ENCODE results near the gene CYLD. TPM values are rescaled to one million over a fixed set of nuclear protein-coding genes. Genes with fewer than 3 reads are reported as not detected.

Gene CYLD
- polyA plus RNA-seq, 1 experiment, result 27.8 TPM

DNA sequence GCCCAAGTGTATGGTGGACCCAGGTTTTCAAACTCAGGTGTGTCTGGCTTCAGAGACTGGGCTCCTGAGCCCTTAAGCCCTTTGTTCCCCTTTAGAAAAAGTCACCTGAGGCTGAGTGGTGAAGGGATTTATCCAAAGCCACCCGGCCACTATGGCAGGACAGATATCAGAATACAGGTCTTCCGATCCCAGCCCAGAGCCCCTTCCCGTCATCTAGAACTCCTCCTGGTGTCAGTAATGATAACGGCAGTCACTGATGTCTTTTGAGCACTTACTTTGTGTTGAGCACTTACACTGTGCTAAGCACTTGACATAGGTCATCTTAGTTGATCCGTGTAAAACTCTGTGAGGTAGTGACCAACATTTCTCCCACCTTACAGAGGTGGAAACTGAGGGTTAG, 31.9 kb upstream of the CYLD start:
- ChIA-PET POLR2A (no interaction called here), CTCF (no interaction called here)
- H3K9me3 ChIP-seq (ENCODE audit: control insufficient read depth, insufficient read depth, low read length), result no peaks in the 10 kb centered on the region; the same call in 1 of the 2 replicates
- TF ChIP-seq, protein P1, sequence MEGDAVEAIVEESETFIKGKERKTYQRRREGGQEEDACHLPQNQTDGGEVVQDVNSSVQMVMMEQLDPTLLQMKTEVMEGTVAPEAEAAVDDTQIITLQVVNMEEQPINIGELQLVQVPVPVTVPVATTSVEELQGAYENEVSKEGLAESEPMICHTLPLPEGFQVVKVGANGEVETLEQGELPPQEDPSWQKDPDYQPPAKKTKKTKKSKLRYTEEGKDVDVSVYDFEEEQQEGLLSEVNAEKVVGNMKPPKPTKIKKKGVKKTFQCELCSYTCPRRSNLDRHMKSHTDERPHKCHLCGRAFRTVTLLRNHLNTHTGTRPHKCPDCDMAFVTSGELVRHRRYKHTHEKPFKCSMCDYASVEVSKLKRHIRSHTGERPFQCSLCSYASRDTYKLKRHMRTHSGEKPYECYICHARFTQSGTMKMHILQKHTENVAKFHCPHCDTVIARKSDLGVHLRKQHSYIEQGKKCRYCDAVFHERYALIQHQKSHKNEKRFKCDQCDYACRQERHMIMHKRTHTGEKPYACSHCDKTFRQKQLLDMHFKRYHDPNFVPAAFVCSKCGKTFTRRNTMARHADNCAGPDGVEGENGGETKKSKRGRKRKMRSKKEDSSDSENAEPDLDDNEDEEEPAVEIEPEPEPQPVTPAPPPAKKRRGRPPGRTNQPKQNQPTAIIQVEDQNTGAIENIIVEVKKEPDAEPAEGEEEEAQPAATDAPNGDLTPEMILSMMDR (IDR thresholded peaks at IDR 0.05; ENCODE audit: low read depth, low read length), result no peak
- peaks cover 4% of the 10 kb centered on the region for H3K27me3 ChIP-seq (ENCODE audit: control insufficient read depth, insufficient read depth, low read length)
- no peak overlapping the region for H3K27ac ChIP-seq (ENCODE audit: low read depth, low read length)
- DNase-seq (ENCODE audit: low read depth, low spot score), result no peak
- no peak overlapping the region for H3K4me3 ChIP-seq (ENCODE audit: low read depth, low read length)

DNA sequence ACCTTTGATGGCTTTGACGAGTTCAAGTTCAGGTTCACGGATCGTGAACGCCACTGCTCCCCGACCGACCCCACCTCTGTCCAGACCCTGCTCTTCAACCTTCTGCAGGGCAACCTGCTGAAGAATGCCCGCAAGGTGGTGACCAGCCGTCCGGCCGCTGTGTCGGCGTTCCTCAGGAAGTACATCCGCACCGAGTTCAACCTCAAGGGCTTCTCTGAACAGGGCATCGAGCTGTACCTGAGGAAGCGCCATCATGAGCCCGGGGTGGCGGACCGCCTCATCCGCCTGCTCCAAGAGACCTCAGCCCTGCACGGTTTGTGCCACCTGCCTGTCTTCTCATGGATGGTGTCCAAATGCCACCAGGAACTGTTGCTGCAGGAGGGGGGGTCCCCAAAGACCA, 30.8 kb upstream of the CYLD start:
- Histone ChIP-seq H3K9me3 (ENCODE audit: control insufficient read depth, insufficient read depth, low read length) (no peaks in the 10 kb centered on the region; the same call in 1 of the 2 replicates), H3K27me3 (ENCODE audit: control insufficient read depth, insufficient read depth, low read length) (peaks cover 4% of the 10 kb centered on the region), H3K4me3 (ENCODE audit: low read depth, low read length) (no peak overlapping the region), H3K27ac (ENCODE audit: low read depth, low read length) (no peak overlapping the region)
- TF ChIP-seq, protein P1 (IDR thresholded peaks at IDR 0.05; ENCODE audit: low read depth, low read length), result no peak
- ChIA-PET POLR2A (no interaction called here), CTCF (no interaction called here)
- DNase-seq (ENCODE audit: low read depth, low spot score), result no peak

GRCh38 chr16:50711862-50712559, 29.9 kb upstream of the CYLD start:
- Histone ChIP-seq H3K4me3 (ENCODE audit: low read depth, low read length) (no peak overlapping the region), H3K9me3 (ENCODE audit: control insufficient read depth, insufficient read depth, low read length) (no peaks in the 10 kb centered on the region; the same call in 1 of the 2 replicates), H3K27ac (ENCODE audit: low read depth, low read length) (no peak overlapping the region), H3K27me3 (ENCODE audit: control insufficient read depth, insufficient read depth, low read length) (peaks cover 4% of the 10 kb centered on the region)
- POLR2A ChIA-PET, result no interaction called here
- CTCF ChIA-PET, result no interaction called here
- TF ChIP-seq, protein P1 (IDR thresholded peaks at IDR 0.05; ENCODE audit: low read depth, low read length), result no peak
- DNase-seq (ENCODE audit: low read depth, low spot score), result no peak

DNA sequence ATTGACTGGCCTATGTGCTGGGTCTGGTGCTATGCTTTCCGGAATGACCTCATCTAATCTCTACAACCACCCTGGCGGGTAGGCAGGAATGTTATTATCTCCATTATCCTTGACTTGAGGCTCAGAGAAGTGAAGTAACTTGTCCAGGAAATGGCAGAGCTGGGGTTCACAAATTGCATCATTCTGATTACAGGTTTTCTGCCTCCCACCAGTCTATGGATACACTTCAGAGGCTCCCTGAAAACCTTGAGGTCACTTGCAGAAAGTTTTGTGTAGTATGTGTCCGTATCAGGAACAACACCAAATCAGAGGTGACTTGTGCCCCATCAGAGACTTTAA, 29.4 kb upstream of the CYLD start:
- TF ChIP-seq, protein P1 (IDR thresholded peaks at IDR 0.05; ENCODE audit: low read depth, low read length), result no peak
- peaks cover 4% of the 10 kb centered on the region for H3K27me3 ChIP-seq (ENCODE audit: control insufficient read depth, insufficient read depth, low read length)
- no peak overlapping the region for H3K4me3 ChIP-seq (ENCODE audit: low read depth, low read length)
- no peak overlapping the region for H3K27ac ChIP-seq (ENCODE audit: low read depth, low read length)
- no peak for DNase-seq (ENCODE audit: low read depth, low spot score)
- H3K9me3 ChIP-seq (ENCODE audit: control insufficient read depth, insufficient read depth, low read length), result no peaks in the 10 kb centered on the region; the same call in 1 of the 2 replicates
- ChIA-PET CTCF (no interaction called here), POLR2A (no interaction called here)

DNA sequence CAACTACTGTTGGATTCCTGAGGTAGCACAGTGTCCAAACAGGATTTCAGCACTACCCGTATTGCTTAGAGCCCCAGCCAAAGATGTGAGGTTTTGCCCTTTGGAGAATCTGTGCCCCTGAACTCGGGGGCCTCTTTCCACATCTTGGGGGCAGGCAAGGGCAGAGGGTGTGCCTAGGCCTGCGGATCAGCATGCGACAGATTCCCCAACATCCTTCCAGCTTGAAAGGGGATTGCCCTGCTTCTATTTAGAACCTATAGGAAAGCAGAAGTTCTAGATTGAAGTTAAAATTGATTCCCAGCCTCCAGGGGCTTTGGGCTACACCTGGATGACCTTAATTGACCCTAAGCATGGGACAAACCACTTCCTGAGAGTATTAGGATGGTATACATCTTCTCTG, 28.9 kb upstream of the CYLD start:
- CTCF ChIA-PET, result interaction anchor here (0.5 kb wide), 1 partner anchor 344 kb away, joined by 5 read pairs; the partner anchor contains the start of gene BRD7

More for the DNA sequence above, 28.9 kb upstream of the CYLD start:
- no peaks in the 10 kb centered on the region; the same call in 1 of the 2 replicates for H3K9me3 ChIP-seq (ENCODE audit: control insufficient read depth, insufficient read depth, low read length)
- POLR2A ChIA-PET, result no interaction called here
- no peak for DNase-seq (ENCODE audit: low read depth, low spot score)
- no peak overlapping the region for H3K27ac ChIP-seq (ENCODE audit: low read depth, low read length)
- peaks cover 4% of the 10 kb centered on the region for H3K27me3 ChIP-seq (ENCODE audit: control insufficient read depth, insufficient read depth, low read length)
- TF ChIP-seq, protein P1 (IDR thresholded peaks at IDR 0.05; ENCODE audit: low read depth, low read length), result no peak
- no peak overlapping the region for H3K4me3 ChIP-seq (ENCODE audit: low read depth, low read length)

Measured in AG04450 (cell line).